ENCODE results near the gene WDHD1. TPM values are rescaled to one million over a fixed set of nuclear protein-coding genes. Genes with fewer than 3 reads are reported as not detected.
A peak's percentile ranks its signal among the peaks of the same experiment; 100 is the strongest.

WDHD1 gene
- total and polyA plus RNA-seq, 2 of the 4 experiments (the other 2 are of a cell fraction): 4.4 to 13.1 TPM

GRCh38 chr14:55053018-55053417 lies 26.1 kb upstream of the WDHD1 start:
- no CpG with 5 or more reads among the region's 6 CpGs for WGBS, 2 experiments (ENCODE audit: extremely low coverage in 2 of 2, insufficient read length in 1 of 2)
- H3K23ac ChIP-seq (ENCODE audit: low read depth, low read length): peak overlapping the region; percentile 96; the same call in 1 of the 2 replicates
- peak overlapping the region; percentile 99 for H3K4me2 ChIP-seq (ENCODE audit: low read depth, low read length)
- ATAC-seq (ENCODE audit: low read depth) (no peak), DNase-seq (no peak)
- 0 out of 2 replicates have a peak overlapping the region, but pooled peaks have one; percentile 95 for H3K14ac ChIP-seq (replicated peaks; ENCODE audit: low read depth, low read length)
- POLR2A ChIA-PET (ENCODE audit: unreplicated experiment): interaction anchor here (0.5 kb wide), 1 partner anchor 19 kb away, joined by 3 read pairs; no protein-coding TSS in a partner anchor
- no peak overlapping the region for H2BK120ac ChIP-seq (ENCODE audit: low read depth, low read length)
- no peak overlapping the region for H2AFZ ChIP-seq (replicated peaks; ENCODE audit: low read length, poor library complexity)
- BruUV-seq (replicated peaks): no TSS peak
- no peak overlapping the region for H3K56ac ChIP-seq (ENCODE audit: extremely low read depth, insufficient read depth, low read length)
- TF ChIP-seq MAFK (IDR thresholded peaks at IDR 0.05; ENCODE audit: low read depth, low read length): no peak
- TF ChIP-seq CEBPB (IDR thresholded peaks at IDR 0.05; ENCODE audit: low read depth, low read length): no peak
- TF ChIP-seq SMC3 (IDR thresholded peaks at IDR 0.05; ENCODE audit: low read depth, low read length): no peak
- TF ChIP-seq MAZ (IDR thresholded peaks at IDR 0.05; ENCODE audit: borderline replicate concordance, low read depth, low read length): no peak
- TF ChIP-seq MXI1 (IDR thresholded peaks at IDR 0.05; ENCODE audit: borderline replicate concordance, low read depth, low read length): no peak
- TF ChIP-seq CTCF (conservative IDR thresholded peaks at IDR 0.05; ENCODE audit: low read depth, low read length): no peak
- no peak; the same call in 1 of the 2 replicates for TF ChIP-seq POLR2A (IDR thresholded peaks at IDR 0.05; ENCODE audit: low read depth, low read length)
- no peak for TF ChIP-seq USF2 (IDR thresholded peaks at IDR 0.05; ENCODE audit: low read depth, low read length)
- no peak for TF ChIP-seq RAD21 (IDR thresholded peaks at IDR 0.05; ENCODE audit: low read length)
- TF ChIP-seq CHD1 (IDR thresholded peaks at IDR 0.05; ENCODE audit: low read depth, low read length): no peak
- no peak for TF ChIP-seq BHLHE40 (IDR thresholded peaks at IDR 0.05; ENCODE audit: low read depth, low read length)
- no peak for TF ChIP-seq RCOR1 (IDR thresholded peaks at IDR 0.05; ENCODE audit: insufficient replicate concordance, low read length)
- peaks cover 58% of the 10 kb centered on the region for H4K20me1 ChIP-seq (ENCODE audit: insufficient read depth, low read length)
- no peak overlapping the region for H4K5ac ChIP-seq (ENCODE audit: low read depth, low read length)
- no peaks in the 10 kb centered on the region for H3K9me3 ChIP-seq (ENCODE audit: control insufficient read depth, insufficient read depth, low read length)
- H3K18ac ChIP-seq (ENCODE audit: low read depth, low read length): no peak overlapping the region
- H3K36me3 ChIP-seq (ENCODE audit: control insufficient read depth, insufficient read depth, low read length): peaks cover 9% of the 10 kb centered on the region
- no peak overlapping the region for H2BK20ac ChIP-seq (ENCODE audit: low read depth, low read length)
- intact Hi-C loops (cut with micrococcal nuclease): no loop called here
- no peak overlapping the region for H2BK15ac ChIP-seq (ENCODE audit: low read depth, low read length)
- H4K91ac ChIP-seq (ENCODE audit: insufficient read depth, low read depth, low read length): no peak overlapping the region
- H3K27ac ChIP-seq (ENCODE audit: insufficient read depth, low read length): no peak overlapping the region
- H2BK5ac ChIP-seq (ENCODE audit: low read depth, low read length, poor library complexity, severe bottlenecking): peak overlapping the region; percentile 92
- no peak overlapping the region; a peak in 1 of 4 replicates for H4K8ac ChIP-seq (ENCODE audit: low read depth in 2 of 2, low read length in 2 of 2)
- dilution Hi-C loops (cut with HindIII; ENCODE audit: low sequenced_read_pairs, unreplicated experiment): no loop called here
- CTCF ChIA-PET: no interaction called here
- no peak overlapping the region for H2AK5ac ChIP-seq (ENCODE audit: low read depth, low read length)
- H3K4me1 ChIP-seq (ENCODE audit: control insufficient read depth, insufficient read depth, low read length): no peaks in the 10 kb centered on the region
- H3K4me3 ChIP-seq (ENCODE audit: insufficient read depth, low read depth, low read length): peak overlapping the region; percentile 79; the same call in 1 of the 2 replicates
- peaks cover 12 to 36% of the 10 kb centered on the region in 2 experiments for H3K79me1 ChIP-seq (ENCODE audit: low read depth in 1 of 2, low read length in 2 of 2)
- no peaks in the 10 kb centered on the region for H3K9me1 ChIP-seq (ENCODE audit: insufficient read depth, low read length)
- H3K27me3 ChIP-seq (ENCODE audit: control insufficient read depth, insufficient read depth, low read length): no peaks in the 10 kb centered on the region
- H3K4ac ChIP-seq (ENCODE audit: low read depth, low read length): no peak overlapping the region
- H2AK9ac ChIP-seq (replicated peaks; ENCODE audit: low read depth, low read length, poor library complexity): no peak overlapping the region
- in situ Hi-C loops (cut with MboI; ENCODE audit: low sequenced_read_pairs): no loop called here
- H3K9ac ChIP-seq (ENCODE audit: low read depth, low read length): peak overlapping the region; percentile 100; the same call in 1 of the 2 replicates

All from IMR-90 (cell line).